Common myeloid progenitor, CD34-positive (primary cell): Measurements from ENCODE around the gene DEGS2.
A peak's percentile ranks its signal among the peaks of the same experiment; 100 is the strongest.

Source experiments
- CTCF ChIA-PET: fragments of 350-600 bp; sonication (Branson Sonifier 250); formaldehyde crosslinking; loops from one replicate; lab custom pipeline; 2021; ENCODE audit warnings: antibody characterized with exemption; lab: Charles Lee
- POLR2A ChIA-PET: fragments of 350-600 bp; sonication (Branson Sonifier 250); formaldehyde crosslinking; loops from one replicate; lab custom pipeline; 2021; ENCODE audit warnings: antibody characterized with exemption; lab: Charles Lee
- DNase-seq, 3 donors: peaks; one replicate each; pipeline versions ENCODE4 v3.0.0 to v3.0.0-alpha.2; 2013
- H3K27ac ChIP-seq, 2 experiments: 1 replicate in 1 of 2; 2 replicates in 1 of 2; pipeline ENCODE4 v1.7.0; 2013; ENCODE audit warnings: inconsistent platforms in 2 of 2, low read length in 2 of 2, mild to moderate bottlenecking in 2 of 2, low read depth in 1 of 2, moderate library complexity in 1 of 2; ENCODE audit not compliant: severe bottlenecking in 2 of 2, insufficient read depth in 1 of 2, poor library complexity in 1 of 2
- H3K27me3 ChIP-seq, 5 experiments: replicated peaks in 2 of 5; 1 replicate in 3 of 5; 2 replicates in 2 of 5; pipeline versions ENCODE4 v1.6.1 to v1.7.0; 2013; ENCODE audit warnings: low read length in 4 of 5, mild to moderate bottlenecking in 2 of 5, moderate library complexity in 2 of 5, inconsistent platforms in 1 of 5; ENCODE audit not compliant: insufficient read depth in 5 of 5, control insufficient read depth in 4 of 5
- H3K36me3 ChIP-seq, 4 experiments: 1 replicate in 2 of 4; 2 replicates in 2 of 4; pipeline versions ENCODE4 v1.6.1 to v1.7.0; 2013; ENCODE audit warnings: low read length in 3 of 4, control low read depth in 1 of 4, mild to moderate bottlenecking in 1 of 4; ENCODE audit not compliant: control insufficient read depth in 4 of 4, insufficient read depth in 4 of 4
- H3K4me1 ChIP-seq, 4 experiments: 1 replicate in 3 of 4; 2 replicates in 1 of 4; pipeline versions ENCODE4 v1.6.1 to v1.7.1; 2013; ENCODE audit warnings: low read length in 3 of 4, mild to moderate bottlenecking in 3 of 4, control low read depth in 1 of 4, inconsistent platforms in 1 of 4, moderate library complexity in 1 of 4; ENCODE audit not compliant: control insufficient read depth in 4 of 4, insufficient read depth in 4 of 4; ENCODE audit errors: control extremely low read depth in 1 of 4
- H3K4me3 ChIP-seq, 7 experiments: 1 replicate in 4 of 7; 2 replicates in 3 of 7; pipeline versions ENCODE4 v1.5.1 to v1.7.0; 2013; ENCODE audit warnings: mild to moderate bottlenecking in 7 of 7, low read length in 6 of 7, moderate library complexity in 6 of 7, inconsistent platforms in 2 of 7, low read depth in 2 of 7, control low read depth in 1 of 7; ENCODE audit not compliant: insufficient read depth in 4 of 7, control insufficient read depth in 1 of 7; ENCODE audit errors: extremely low read depth in 1 of 7
- H3K9me3 ChIP-seq, 5 experiments: 1 replicate in 4 of 5; 2 replicates in 1 of 5; pipeline versions ENCODE4 v1.6.1 to v1.7.1; 2013; ENCODE audit warnings: low read length in 4 of 5, mild to moderate bottlenecking in 2 of 5, inconsistent platforms in 1 of 5, low read depth in 1 of 5, moderate library complexity in 1 of 5; ENCODE audit not compliant: control insufficient read depth in 4 of 5, insufficient read depth in 2 of 5; ENCODE audit errors: control extremely low read depth in 1 of 5
- WGBS: methylation state at CpG from one replicate; pipeline ENCODE4 v1.1.5; 2013; ENCODE audit not compliant: insufficient coverage; 5-methylcytosine and 5-hydroxymethylcytosine counted together

Gene DEGS2

GRCh38 chr14:100117633-100118395, 41.6 kb downstream of the DEGS2 start:
- H3K4me3 ChIP-seq = no peak overlapping the region
- CTCF ChIA-PET = interaction anchor here (0.6 to 53.6 kb wide), 15 partner anchors 9 to 197 kb away, joined by 3 to 1065 read pairs (median 4); partner anchors contain the start of gene EVL
- peak; percentile 41 to 87 (median 80) for DNase-seq
- H3K4me1 ChIP-seq = peaks cover 0 to 12% (median 6%) of the 10 kb centered on the region in 4 experiments
- H3K27me3 ChIP-seq = no peaks in the 10 kb centered on the region
- no peaks in the 10 kb centered on the region for H3K9me3 ChIP-seq
- H3K36me3 ChIP-seq = peaks cover 5 to 81% (median 15%) of the 10 kb centered on the region in 4 experiments
- POLR2A ChIA-PET = interaction anchor here (0.7 kb wide), 1 partner anchor 43 kb away, joined by 3 read pairs; no protein-coding TSS in a partner anchor
- WGBS = 81% methylated on average over 8 of the region's 14 CpGs
- no peak overlapping the region for H3K27ac ChIP-seq

GRCh38 chr14:100117026-100117425, 42.4 kb downstream of the DEGS2 start:
- Histone ChIP-seq H3K27ac (no peak overlapping the region), H3K27me3 (no peaks in the 10 kb centered on the region), H3K4me3 (no peak overlapping the region), H3K36me3 (peaks cover 5 to 87% (median 18%) of the 10 kb centered on the region in 4 experiments), H3K4me1 (peaks cover 0 to 12% (median 5%) of the 10 kb centered on the region in 4 experiments), H3K9me3 (no peaks in the 10 kb centered on the region)
- ChIA-PET CTCF (interaction anchor here (1.0 to 53.6 kb wide), 12 partner anchors 8 to 108 kb away, joined by 3 to 1065 read pairs (median 4); partner anchors contain the start of gene EVL), POLR2A (no interaction called here)
- 100% methylated on average over 8 of the region's 10 CpGs for WGBS
- DNase-seq = peak in 1 of 3 donors; percentile 3

GRCh38 chr14:100116134-100116533, 43.3 kb downstream of the DEGS2 start:
- Histone ChIP-seq H3K36me3 (peaks cover 5 to 87% (median 19%) of the 10 kb centered on the region in 4 experiments), H3K4me3 (no peak overlapping the region), H3K9me3 (no peaks in the 10 kb centered on the region), H3K27me3 (no peaks in the 10 kb centered on the region), H3K4me1 (peaks cover 0 to 12% (median 2%) of the 10 kb centered on the region in 4 experiments), H3K27ac (no peak overlapping the region)
- no peak for DNase-seq
- ChIA-PET POLR2A (no interaction called here), CTCF (interaction anchor here (1.0 to 53.6 kb wide), 7 partner anchors 7 to 76 kb away, joined by 3 to 1065 read pairs (median 14); partner anchors contain the start of gene EVL)
- WGBS = 96% methylated on average over 3 of the region's 3 CpGs

- H3K4me3 ChIP-seq = no peak overlapping the region
- no peaks in the 10 kb centered on the region for H3K27me3 ChIP-seq
- H3K4me1 ChIP-seq = peaks cover 0 to 12% (median 2%) of the 10 kb centered on the region in 4 experiments
- no peak overlapping the region for H3K27ac ChIP-seq
- CTCF ChIA-PET = interaction anchor here (1.2 to 53.6 kb wide), 5 partner anchors 7 to 77 kb away, joined by 3 to 1065 read pairs (median 42); partner anchors contain the start of gene EVL
- no peaks in the 10 kb centered on the region for H3K9me3 ChIP-seq
- 97% methylated on average over 8 of the region's 8 CpGs for WGBS
- peaks cover 5 to 85% (median 19%) of the 10 kb centered on the region in 4 experiments for H3K36me3 ChIP-seq
- POLR2A ChIA-PET = no interaction called here
- DNase-seq = no peak
Measured at GRCh38 chr14:100115726-100116125, 43.7 kb downstream of the DEGS2 start.

- no peak for DNase-seq
- WGBS = 99% methylated on average over 6 of the region's 6 CpGs
- CTCF ChIA-PET = interaction anchor here (4.4 to 53.6 kb wide), 3 partner anchors 9 to 77 kb away, joined by 14 to 1065 read pairs (median 61); partner anchors contain the start of gene EVL
- POLR2A ChIA-PET = no interaction called here
- Histone ChIP-seq H3K27ac (no peak overlapping the region), H3K9me3 (no peaks in the 10 kb centered on the region), H3K4me3 (no peak overlapping the region), H3K4me1 (peaks cover 0 to 12% (median 2%) of the 10 kb centered on the region in 4 experiments), H3K36me3 (peaks cover 5 to 85% (median 20%) of the 10 kb centered on the region in 4 experiments), H3K27me3 (no peaks in the 10 kb centered on the region)
Measured at GRCh38 chr14:100115236-100115635, 44.2 kb downstream of the DEGS2 start.

GRCh38 chr14:100114109-100114765, 45.2 kb downstream of the DEGS2 start:
- Histone ChIP-seq H3K27me3 (no peaks in the 10 kb centered on the region), H3K9me3 (no peaks in the 10 kb centered on the region), H3K36me3 (peaks cover 5 to 85% (median 22%) of the 10 kb centered on the region in 4 experiments), H3K27ac (no peak overlapping the region), H3K4me3 (no peak overlapping the region), H3K4me1 (peaks cover 0 to 12% (median 2%) of the 10 kb centered on the region in 4 experiments)
- ChIA-PET CTCF (interaction anchor here (0.6 to 53.6 kb wide), 3 partner anchors 40 to 78 kb away, joined by 3 to 1065 read pairs (median 61); partner anchors contain the start of gene EVL), POLR2A (no interaction called here)
- 93% methylated on average over 12 of the region's 13 CpGs for WGBS
- no peak for DNase-seq
